ENCODE data around the gene FPR3.
"Not testable (repeated sequence)": the region's sequence is repeated elsewhere in the genome, so short reads cannot be mapped to it uniquely, and the experiment has no call there.

The FPR3 gene

GRCh38 chr19:51784109-51784785 lies 10.7 kb upstream of the FPR3 start:
- DNase-seq, result no peak

- peak in 1 of 2 donors; percentile 37 for DNase-seq
Observed at GRCh38 chr19:51784922-51785690, 9.9 kb upstream of the FPR3 start.

GRCh38 chr19:51786646-51787494 lies 8.1 kb upstream of the FPR3 start:
- DNase-seq, result no peak

GRCh38 chr19:51788029-51788428 lies 6.9 kb upstream of the FPR3 start:
- DNase-seq, result no peak

- no peak for DNase-seq
Observed at GRCh38 chr19:51789061-51789795, 5.7 kb upstream of the FPR3 start.

- no peak for DNase-seq
Observed at GRCh38 chr19:51792932-51793331, 2.0 kb upstream of the FPR3 start.

- no peak for DNase-seq
Observed at GRCh38 chr19:51793994-51794393, 963 bp upstream of the FPR3 start.

GRCh38 chr19:51796195-51796679 lies 1.3 kb downstream of the FPR3 start:
- no peak for DNase-seq

- no peak for DNase-seq
Observed at GRCh38 chr19:51797480-51797879, 2.5 kb downstream of the FPR3 start.

- DNase-seq, result no peak
Observed at GRCh38 chr19:51798062-51798461, 3.1 kb downstream of the FPR3 start.

GRCh38 chr19:51799034-51799773 lies 4.2 kb downstream of the FPR3 start:
- DNase-seq, result peak; percentile 41 to 53

- DNase-seq, result no peak
Observed at GRCh38 chr19:51799774-51800472, 5.0 kb downstream of the FPR3 start.

GRCh38 chr19:51800473-51801244 lies 5.7 kb downstream of the FPR3 start:
- DNase-seq, result no peak

- DNase-seq, result no peak
Observed at GRCh38 chr19:51802775-51803174, 7.8 kb downstream of the FPR3 start.

- DNase-seq, result no peak
Observed at GRCh38 chr19:51803519-51803918, 8.6 kb downstream of the FPR3 start.

- DNase-seq, result peak in 1 of 2 donors; percentile 14
Observed at GRCh38 chr19:51803967-51804366, 9.0 kb downstream of the FPR3 start.

- not testable (repeated sequence) for DNase-seq
Observed at GRCh38 chr19:51804789-51805188, 9.8 kb downstream of the FPR3 start.

- not testable (repeated sequence) for DNase-seq
Observed at GRCh38 chr19:51805396-51805795, 10.4 kb downstream of the FPR3 start.

- not testable (repeated sequence) for DNase-seq
Observed at GRCh38 chr19:51806571-51806970, 11.6 kb downstream of the FPR3 start.

GRCh38 chr19:51807111-51807701 lies 12.2 kb downstream of the FPR3 start:
- DNase-seq, result no peak
